ENCODE data around the gene CITED4.
A peak's percentile ranks its signal among the peaks of the same experiment; 100 is the strongest.

CITED4 gene

GRCh38 chr1:40886318-40887011 is 24.3 kb upstream of the CITED4 start:
- no peak overlapping the region for H3K4me3 ChIP-seq (ENCODE audit: low read depth, low read length)
- no peaks in the 10 kb centered on the region for H3K4me1 ChIP-seq (ENCODE audit: control insufficient read depth, insufficient read depth, low read length, unreplicated experiment)
- no peaks in the 10 kb centered on the region for H3K36me3 ChIP-seq (ENCODE audit: insufficient read depth, low read length)
- H3K79me2 ChIP-seq (ENCODE audit: control insufficient read depth, insufficient read depth, low read length, unreplicated experiment), result no peaks in the 10 kb centered on the region
- no peak overlapping the region for H2AFZ ChIP-seq (ENCODE audit: low read length, unreplicated experiment)
- H3K27ac ChIP-seq (ENCODE audit: low read depth, low read length), result no peak overlapping the region
- H3K27me3 ChIP-seq (ENCODE audit: insufficient read depth, low read length), result no peaks in the 10 kb centered on the region

- H3K36me3 ChIP-seq (ENCODE audit: insufficient read depth, low read length), result no peaks in the 10 kb centered on the region
- H3K4me3 ChIP-seq (ENCODE audit: low read depth, low read length), result no peak overlapping the region
- no peaks in the 10 kb centered on the region for H3K79me2 ChIP-seq (ENCODE audit: control insufficient read depth, insufficient read depth, low read length, unreplicated experiment)
- no peak overlapping the region for H2AFZ ChIP-seq (ENCODE audit: low read length, unreplicated experiment)
- H3K27ac ChIP-seq (ENCODE audit: low read depth, low read length), result no peak overlapping the region
- peaks cover 7% of the 10 kb centered on the region for H3K4me1 ChIP-seq (ENCODE audit: control insufficient read depth, insufficient read depth, low read length, unreplicated experiment)
- no peaks in the 10 kb centered on the region for H3K27me3 ChIP-seq (ENCODE audit: insufficient read depth, low read length)
Measured at GRCh38 chr1:40884055-40884795, 22.1 kb upstream of the CITED4 start.

GRCh38 chr1:40880813-40881549 is 18.8 kb upstream of the CITED4 start:
- no peak overlapping the region for H3K4me3 ChIP-seq (ENCODE audit: low read depth, low read length)
- no peak overlapping the region for H2AFZ ChIP-seq (ENCODE audit: low read length, unreplicated experiment)
- no peaks in the 10 kb centered on the region for H3K79me2 ChIP-seq (ENCODE audit: control insufficient read depth, insufficient read depth, low read length, unreplicated experiment)
- H3K27me3 ChIP-seq (ENCODE audit: insufficient read depth, low read length), result no peaks in the 10 kb centered on the region
- H3K4me1 ChIP-seq (ENCODE audit: control insufficient read depth, insufficient read depth, low read length, unreplicated experiment), result peaks cover 36% of the 10 kb centered on the region
- H3K36me3 ChIP-seq (ENCODE audit: insufficient read depth, low read length), result 0 out of 2 replicates have a peak, but pooled peaks cover 7% of the 10 kb centered on the region
- no peak overlapping the region for H3K27ac ChIP-seq (ENCODE audit: low read depth, low read length)

GRCh38 chr1:40879482-40880175 is 17.5 kb upstream of the CITED4 start:
- Histone ChIP-seq H3K4me3 (ENCODE audit: low read depth, low read length) (no peak overlapping the region), H3K27ac (ENCODE audit: low read depth, low read length) (no peak overlapping the region), H3K27me3 (ENCODE audit: insufficient read depth, low read length) (no peaks in the 10 kb centered on the region), H2AFZ (ENCODE audit: low read length, unreplicated experiment) (no peak overlapping the region), H3K4me1 (ENCODE audit: control insufficient read depth, insufficient read depth, low read length, unreplicated experiment) (peaks cover 47% of the 10 kb centered on the region), H3K36me3 (ENCODE audit: insufficient read depth, low read length) (0 out of 2 replicates have a peak, but pooled peaks cover 7% of the 10 kb centered on the region), H3K79me2 (ENCODE audit: control insufficient read depth, insufficient read depth, low read length, unreplicated experiment) (no peaks in the 10 kb centered on the region)

GRCh38 chr1:40878906-40879305 is 16.7 kb upstream of the CITED4 start:
- Histone ChIP-seq H3K79me2 (ENCODE audit: control insufficient read depth, insufficient read depth, low read length, unreplicated experiment) (no peaks in the 10 kb centered on the region), H2AFZ (ENCODE audit: low read length, unreplicated experiment) (no peak overlapping the region), H3K36me3 (ENCODE audit: insufficient read depth, low read length) (0 out of 2 replicates have a peak, but pooled peaks cover 7% of the 10 kb centered on the region), H3K27ac (ENCODE audit: low read depth, low read length) (peak overlapping the region; percentile 93), H3K4me3 (ENCODE audit: low read depth, low read length) (no peak overlapping the region), H3K27me3 (ENCODE audit: insufficient read depth, low read length) (no peaks in the 10 kb centered on the region), H3K4me1 (ENCODE audit: control insufficient read depth, insufficient read depth, low read length, unreplicated experiment) (peaks cover 47% of the 10 kb centered on the region)

GRCh38 chr1:40877698-40878097 is 15.5 kb upstream of the CITED4 start:
- no peaks in the 10 kb centered on the region for H3K27me3 ChIP-seq (ENCODE audit: insufficient read depth, low read length)
- H3K4me1 ChIP-seq (ENCODE audit: control insufficient read depth, insufficient read depth, low read length, unreplicated experiment), result peaks cover 47% of the 10 kb centered on the region
- no peak overlapping the region for H2AFZ ChIP-seq (ENCODE audit: low read length, unreplicated experiment)
- no peaks in the 10 kb centered on the region for H3K79me2 ChIP-seq (ENCODE audit: control insufficient read depth, insufficient read depth, low read length, unreplicated experiment)
- peak overlapping the region; percentile 93 for H3K27ac ChIP-seq (ENCODE audit: low read depth, low read length)
- 0 out of 2 replicates have a peak, but pooled peaks cover 7% of the 10 kb centered on the region for H3K36me3 ChIP-seq (ENCODE audit: insufficient read depth, low read length)
- H3K4me3 ChIP-seq (ENCODE audit: low read depth, low read length), result no peak overlapping the region; the same call in 1 of the 2 replicates

- H3K36me3 ChIP-seq (ENCODE audit: insufficient read depth, low read length), result 0 out of 2 replicates have a peak, but pooled peaks cover 7% of the 10 kb centered on the region
- peak overlapping the region; percentile 93 for H3K27ac ChIP-seq (ENCODE audit: low read depth, low read length)
- no peaks in the 10 kb centered on the region for H3K27me3 ChIP-seq (ENCODE audit: insufficient read depth, low read length)
- peak overlapping the region; percentile 13; the same call in 1 of the 2 replicates for H3K4me3 ChIP-seq (ENCODE audit: low read depth, low read length)
- no peaks in the 10 kb centered on the region for H3K79me2 ChIP-seq (ENCODE audit: control insufficient read depth, insufficient read depth, low read length, unreplicated experiment)
- no peak overlapping the region for H2AFZ ChIP-seq (ENCODE audit: low read length, unreplicated experiment)
- H3K4me1 ChIP-seq (ENCODE audit: control insufficient read depth, insufficient read depth, low read length, unreplicated experiment), result peaks cover 47% of the 10 kb centered on the region
Measured at GRCh38 chr1:40876891-40877290, 14.7 kb upstream of the CITED4 start.

- no peaks in the 10 kb centered on the region for H3K27me3 ChIP-seq (ENCODE audit: insufficient read depth, low read length)
- peaks cover 47% of the 10 kb centered on the region for H3K4me1 ChIP-seq (ENCODE audit: control insufficient read depth, insufficient read depth, low read length, unreplicated experiment)
- H3K79me2 ChIP-seq (ENCODE audit: control insufficient read depth, insufficient read depth, low read length, unreplicated experiment), result no peaks in the 10 kb centered on the region
- H3K4me3 ChIP-seq (ENCODE audit: low read depth, low read length), result no peak overlapping the region; the same call in 1 of the 2 replicates
- 0 out of 2 replicates have a peak, but pooled peaks cover 7% of the 10 kb centered on the region for H3K36me3 ChIP-seq (ENCODE audit: insufficient read depth, low read length)
- no peak overlapping the region for H2AFZ ChIP-seq (ENCODE audit: low read length, unreplicated experiment)
- peak overlapping the region; percentile 93 for H3K27ac ChIP-seq (ENCODE audit: low read depth, low read length)
Measured at GRCh38 chr1:40876436-40876761, 14.2 kb upstream of the CITED4 start.

- Histone ChIP-seq H3K27me3 (ENCODE audit: insufficient read depth, low read length) (no peaks in the 10 kb centered on the region), H2AFZ (ENCODE audit: low read length, unreplicated experiment) (no peak overlapping the region), H3K27ac (ENCODE audit: low read depth, low read length) (no peak overlapping the region), H3K36me3 (ENCODE audit: insufficient read depth, low read length) (0 out of 2 replicates have a peak, but pooled peaks cover 7% of the 10 kb centered on the region), H3K79me2 (ENCODE audit: control insufficient read depth, insufficient read depth, low read length, unreplicated experiment) (no peaks in the 10 kb centered on the region), H3K4me1 (ENCODE audit: control insufficient read depth, insufficient read depth, low read length, unreplicated experiment) (peaks cover 38% of the 10 kb centered on the region), H3K4me3 (ENCODE audit: low read depth, low read length) (no peak overlapping the region)
Measured at GRCh38 chr1:40873863-40874472, 11.8 kb upstream of the CITED4 start.

GRCh38 chr1:40872276-40872675 is 10.1 kb upstream of the CITED4 start:
- no peak overlapping the region for H2AFZ ChIP-seq (ENCODE audit: low read length, unreplicated experiment)
- no peaks in the 10 kb centered on the region for H3K27me3 ChIP-seq (ENCODE audit: insufficient read depth, low read length)
- H3K27ac ChIP-seq (ENCODE audit: low read depth, low read length), result no peak overlapping the region
- no peak overlapping the region for H3K4me3 ChIP-seq (ENCODE audit: low read depth, low read length)
- 0 out of 2 replicates have a peak, but pooled peaks cover 7% of the 10 kb centered on the region for H3K36me3 ChIP-seq (ENCODE audit: insufficient read depth, low read length)
- H3K79me2 ChIP-seq (ENCODE audit: control insufficient read depth, insufficient read depth, low read length, unreplicated experiment), result no peaks in the 10 kb centered on the region
- H3K4me1 ChIP-seq (ENCODE audit: control insufficient read depth, insufficient read depth, low read length, unreplicated experiment), result peaks cover 32% of the 10 kb centered on the region
